Measurements from ENCODE around the gene CYBRD1. TPM values are rescaled to one million over a fixed set of nuclear protein-coding genes. Genes with fewer than 3 reads are reported as not detected.

Gene CYBRD1
- total RNA-seq, 3 donors from 2014 or later (not counting 1 experiment from before 2014, with no cell fraction given) = 13.6 to 28.7 (median 16.4) TPM

GRCh38 chr2:171564463-171564862, 42.2 kb downstream of the CYBRD1 start:
- no peak overlapping the region for H3K4me3 Mint-ChIP-seq
- no peaks in the 10 kb centered on the region for H3K4me1 ChIP-seq (ENCODE audit: control insufficient read depth, insufficient read depth, low read length)
- 100% methylated on average over 4 of the region's 5 CpGs for WGBS (ENCODE audit: insufficient coverage)
- H3K27me3 Mint-ChIP-seq (ENCODE audit: low read depth in 2 of 2) = no peaks in the 10 kb centered on the region
- H3K4me1 Mint-ChIP-seq = no peaks in the 10 kb centered on the region
- ATAC-seq (no peak), DNase-seq (no peak)
- intact Hi-C loops (cut with micrococcal nuclease) = no loop called here
- no peak overlapping the region for H3K4me3 ChIP-seq (ENCODE audit: low read length)
- no peak overlapping the region for H3K27ac Mint-ChIP-seq
- TF ChIP-seq CTCF (IDR thresholded peaks at IDR 0.05) = no peak
- H3K36me3 ChIP-seq (ENCODE audit: control insufficient read depth, insufficient read depth, low read length) = no peaks in the 10 kb centered on the region
- no peaks in the 10 kb centered on the region for H3K36me3 Mint-ChIP-seq
- H3K9me3 Mint-ChIP-seq = no peaks in the 10 kb centered on the region
- no peaks in the 10 kb centered on the region for H3K9me3 ChIP-seq (ENCODE audit: control insufficient read depth, insufficient read depth, low read length)
- no peak overlapping the region for H3K27ac ChIP-seq (ENCODE audit: low read length)
- no peaks in the 10 kb centered on the region for H3K27me3 ChIP-seq (ENCODE audit: control insufficient read depth, insufficient read depth, low read length)

GRCh38 chr2:171566057-171566456, 43.8 kb downstream of the CYBRD1 start:
- no peaks in the 10 kb centered on the region for H3K36me3 Mint-ChIP-seq
- 0% methylated on average over 1 of the region's 1 CpG for WGBS (ENCODE audit: insufficient coverage)
- no peak for TF ChIP-seq CTCF (IDR thresholded peaks at IDR 0.05)
- intact Hi-C loops (cut with micrococcal nuclease) = no loop called here
- no peaks in the 10 kb centered on the region for H3K27me3 ChIP-seq (ENCODE audit: control insufficient read depth, insufficient read depth, low read length)
- H3K4me3 ChIP-seq (ENCODE audit: low read length) = no peak overlapping the region
- H3K4me3 Mint-ChIP-seq = no peak overlapping the region
- H3K27ac Mint-ChIP-seq = no peak overlapping the region
- no peaks in the 10 kb centered on the region for H3K36me3 ChIP-seq (ENCODE audit: control insufficient read depth, insufficient read depth, low read length)
- H3K4me1 Mint-ChIP-seq = no peaks in the 10 kb centered on the region
- H3K27ac ChIP-seq (ENCODE audit: low read length) = no peak overlapping the region
- H3K27me3 Mint-ChIP-seq (ENCODE audit: low read depth in 2 of 2) = no peaks in the 10 kb centered on the region
- H3K9me3 ChIP-seq (ENCODE audit: control insufficient read depth, insufficient read depth, low read length) = no peaks in the 10 kb centered on the region
- no peaks in the 10 kb centered on the region for H3K4me1 ChIP-seq (ENCODE audit: control insufficient read depth, insufficient read depth, low read length)
- H3K9me3 Mint-ChIP-seq = no peaks in the 10 kb centered on the region
- no peak for DNase-seq
- no peak for ATAC-seq

- no peaks in the 10 kb centered on the region for H3K4me1 ChIP-seq (ENCODE audit: control insufficient read depth, insufficient read depth, low read length)
- no peaks in the 10 kb centered on the region for H3K36me3 ChIP-seq (ENCODE audit: control insufficient read depth, insufficient read depth, low read length)
- H3K4me3 ChIP-seq (ENCODE audit: low read length) = no peak overlapping the region
- Mint-ChIP-seq H3K27ac (no peak overlapping the region), H3K27me3 (ENCODE audit: low read depth in 2 of 2) (no peaks in the 10 kb centered on the region), H3K9me3 (no peaks in the 10 kb centered on the region), H3K4me3 (no peak overlapping the region), H3K4me1 (no peaks in the 10 kb centered on the region), H3K36me3 (no peaks in the 10 kb centered on the region)
- no peak overlapping the region for H3K27ac ChIP-seq (ENCODE audit: low read length)
- WGBS (ENCODE audit: insufficient coverage) = 93% methylated on average over 4 of the region's 4 CpGs
- H3K9me3 ChIP-seq (ENCODE audit: control insufficient read depth, insufficient read depth, low read length) = no peaks in the 10 kb centered on the region
- intact Hi-C loops (cut with micrococcal nuclease) = no loop called here
- TF ChIP-seq CTCF (IDR thresholded peaks at IDR 0.05) = no peak
- ATAC-seq (no peak), DNase-seq (no peak)
- no peaks in the 10 kb centered on the region for H3K27me3 ChIP-seq (ENCODE audit: control insufficient read depth, insufficient read depth, low read length)
Observed at GRCh38 chr2:171566753-171567152, 44.5 kb downstream of the CYBRD1 start.

- Histone ChIP-seq H3K9me3 (ENCODE audit: control insufficient read depth, insufficient read depth, low read length) (no peaks in the 10 kb centered on the region), H3K27ac (ENCODE audit: low read length) (no peak overlapping the region), H3K4me3 (ENCODE audit: low read length) (no peak overlapping the region), H3K4me1 (ENCODE audit: control insufficient read depth, insufficient read depth, low read length) (no peaks in the 10 kb centered on the region), H3K36me3 (ENCODE audit: control insufficient read depth, insufficient read depth, low read length) (no peaks in the 10 kb centered on the region), H3K27me3 (ENCODE audit: control insufficient read depth, insufficient read depth, low read length) (no peaks in the 10 kb centered on the region)
- H3K36me3 Mint-ChIP-seq = no peaks in the 10 kb centered on the region
- no peak for TF ChIP-seq CTCF (IDR thresholded peaks at IDR 0.05)
- no peaks in the 10 kb centered on the region for H3K4me1 Mint-ChIP-seq
- no peaks in the 10 kb centered on the region for H3K27me3 Mint-ChIP-seq (ENCODE audit: low read depth in 2 of 2)
- DNase-seq (no peak), ATAC-seq (no peak)
- H3K9me3 Mint-ChIP-seq = no peaks in the 10 kb centered on the region
- H3K4me3 Mint-ChIP-seq = no peak overlapping the region
- no peak overlapping the region for H3K27ac Mint-ChIP-seq
- WGBS (ENCODE audit: insufficient coverage) = 58% methylated on average over 3 of the region's 3 CpGs
- intact Hi-C loops (cut with micrococcal nuclease) = no loop called here
Observed at GRCh38 chr2:171568089-171568488, 45.8 kb downstream of the CYBRD1 start.
